Astrocyte (in vitro differentiated cells and primary cell): ENCODE results near the gene AATK. TPM values are rescaled to one million over a fixed set of nuclear protein-coding genes. Genes with fewer than 3 reads are reported as not detected.

Experiments
- DNase-seq: peaks from one replicate; pipeline ENCODE4 v3.0.0-alpha.2; 2010; ENCODE audit warnings: low read depth
- FAIRE-seq: peaks from 2 replicates; lab custom pipeline; 2011; peaks lifted over from hg19 to GRCh38; lab: Jason Lieb, UNC
- H2AFZ ChIP-seq: 2 replicates; pipeline ENCODE4 v1.6.0; 2012; ENCODE audit warnings: low read depth, low read length, inconsistent platforms
- H3K27ac ChIP-seq: 2 replicates; pipeline ENCODE4 v1.5.1; 2011; ENCODE audit warnings: low read depth, low read length, inconsistent platforms
- H3K27me3 ChIP-seq: 2 replicates; pipeline ENCODE4 v1.6.0; 2011; ENCODE audit warnings: low read length, inconsistent platforms; ENCODE audit not compliant: insufficient read depth
- H3K36me3 ChIP-seq: 2 replicates; pipeline ENCODE4 v1.5.1; 2011; ENCODE audit warnings: low read length, inconsistent platforms; ENCODE audit not compliant: insufficient read depth
- H3K4me1 ChIP-seq: 2 replicates; pipeline ENCODE4 v1.5.1; 2011; ENCODE audit warnings: low read length, inconsistent platforms; ENCODE audit not compliant: insufficient read depth
- H3K4me2 ChIP-seq: 2 replicates; pipeline ENCODE4 v1.6.0; 2012; ENCODE audit warnings: low read length, inconsistent platforms
- H3K4me3 ChIP-seq: 2 replicates; pipeline ENCODE4 v1.5.1; 2011; ENCODE audit warnings: low read depth, mild to moderate bottlenecking, low read length, inconsistent platforms; ENCODE audit not compliant: insufficient read depth
- H3K79me2 ChIP-seq: 2 replicates; pipeline ENCODE4 v1.6.0; 2012; ENCODE audit warnings: mild to moderate bottlenecking, low read length, inconsistent platforms; ENCODE audit not compliant: insufficient read depth
- H3K9ac ChIP-seq: 2 replicates; pipeline ENCODE4 v1.6.0; 2012; ENCODE audit warnings: mild to moderate bottlenecking, low read length, inconsistent platforms
- H3K9me3 ChIP-seq: 2 replicates; pipeline ENCODE4 v1.5.1; 2012; ENCODE audit warnings: low read depth, mild to moderate bottlenecking, low read length, inconsistent platforms; ENCODE audit not compliant: insufficient read depth
- H4K20me1 ChIP-seq: 2 replicates; pipeline ENCODE4 v1.6.0; 2012; ENCODE audit warnings: low read length, inconsistent platforms; ENCODE audit not compliant: insufficient read depth
- H3K27ac Mint-ChIP-seq: one replicate; pipeline ENCODE4 v1.8.0; 2021; ENCODE audit warnings: mild to moderate bottlenecking, mixed read lengths; ENCODE audit not compliant: unreplicated experiment
- H3K27me3 Mint-ChIP-seq: one replicate; pipeline ENCODE4 v1.8.0; 2021; ENCODE audit warnings: low read depth, mixed read lengths; ENCODE audit not compliant: unreplicated experiment
- H3K36me3 Mint-ChIP-seq: one replicate; pipeline ENCODE4 v1.8.0; 2021; ENCODE audit warnings: low read depth, mixed read lengths; ENCODE audit not compliant: unreplicated experiment
- H3K4me1 Mint-ChIP-seq: one replicate; pipeline ENCODE4 v1.8.0; 2021; ENCODE audit warnings: low read depth, mixed read lengths; ENCODE audit not compliant: unreplicated experiment
- H3K4me3 Mint-ChIP-seq: one replicate; pipeline ENCODE4 v1.8.0; 2021; ENCODE audit warnings: mild to moderate bottlenecking, moderate library complexity, mixed read lengths; ENCODE audit not compliant: unreplicated experiment
- H3K9me3 Mint-ChIP-seq: one replicate; pipeline ENCODE4 v1.8.0; 2021; ENCODE audit warnings: mild to moderate bottlenecking, mixed read lengths; ENCODE audit not compliant: unreplicated experiment
- EZH2 ChIP-seq: IDR thresholded peaks from 2 replicates; pipeline ENCODE4 v1.6.1; 2012; ENCODE audit warnings: mild to moderate bottlenecking, low read length, inconsistent platforms; ENCODE audit not compliant: insufficient read depth
- total RNA-seq: library from RNA; stranded (reverse); gene quantifications from 2 replicates; pipeline ENCODE4 v1.2.1, GENCODE V29; 2021
- TF ChIP-seq, protein P1 (sequence below): IDR thresholded peaks from 2 replicates; pipeline ENCODE4 v1.5.1; 2011; ENCODE audit warnings: low read depth, mild to moderate bottlenecking, inconsistent platforms, low read length, moderate library complexity; ENCODE audit not compliant: insufficient read depth

AATK gene
- total RNA-seq, 1 donor from 2014 or later = 0.54 TPM

DNA sequence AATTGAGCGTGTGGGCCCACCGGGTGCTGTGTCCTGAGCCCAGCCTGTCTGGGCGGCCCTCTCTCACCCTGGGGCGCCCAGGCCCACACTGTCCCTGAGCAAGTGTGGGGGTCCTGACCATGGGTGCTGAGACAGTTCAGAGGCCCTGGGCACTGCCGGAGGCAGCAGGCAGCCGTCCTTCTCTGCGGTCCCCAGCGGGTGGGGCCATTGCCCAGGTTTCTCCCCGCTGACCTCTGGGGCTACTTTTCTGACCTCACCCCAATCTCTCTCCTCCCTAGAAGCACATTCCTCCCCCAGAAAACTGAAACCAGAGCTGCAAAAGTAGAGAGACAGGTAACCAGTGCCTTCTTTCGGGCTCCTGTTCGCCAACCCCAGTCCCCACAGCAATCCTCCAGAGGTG, 36.7 kb downstream of the AATK start:
- Histone ChIP-seq H3K9me3 (no peaks in the 10 kb centered on the region), H3K27ac (no peak overlapping the region), H3K36me3 (no peaks in the 10 kb centered on the region), H3K4me2 (no peak overlapping the region), H3K27me3 (no peaks in the 10 kb centered on the region), H3K4me1 (no peaks in the 10 kb centered on the region), H3K4me3 (no peak overlapping the region), H3K79me2 (no peaks in the 10 kb centered on the region), H4K20me1 (no peaks in the 10 kb centered on the region), H3K9ac (no peak overlapping the region), H2AFZ (no peak overlapping the region)
- DNase-seq = no peak
- H3K9me3 Mint-ChIP-seq = no peaks in the 10 kb centered on the region
- no peak overlapping the region for H3K4me3 Mint-ChIP-seq
- H3K27me3 Mint-ChIP-seq = peaks cover 3% of the 10 kb centered on the region
- no peak for FAIRE-seq
- no peaks in the 10 kb centered on the region for H3K36me3 Mint-ChIP-seq
- TF ChIP-seq, protein P1, sequence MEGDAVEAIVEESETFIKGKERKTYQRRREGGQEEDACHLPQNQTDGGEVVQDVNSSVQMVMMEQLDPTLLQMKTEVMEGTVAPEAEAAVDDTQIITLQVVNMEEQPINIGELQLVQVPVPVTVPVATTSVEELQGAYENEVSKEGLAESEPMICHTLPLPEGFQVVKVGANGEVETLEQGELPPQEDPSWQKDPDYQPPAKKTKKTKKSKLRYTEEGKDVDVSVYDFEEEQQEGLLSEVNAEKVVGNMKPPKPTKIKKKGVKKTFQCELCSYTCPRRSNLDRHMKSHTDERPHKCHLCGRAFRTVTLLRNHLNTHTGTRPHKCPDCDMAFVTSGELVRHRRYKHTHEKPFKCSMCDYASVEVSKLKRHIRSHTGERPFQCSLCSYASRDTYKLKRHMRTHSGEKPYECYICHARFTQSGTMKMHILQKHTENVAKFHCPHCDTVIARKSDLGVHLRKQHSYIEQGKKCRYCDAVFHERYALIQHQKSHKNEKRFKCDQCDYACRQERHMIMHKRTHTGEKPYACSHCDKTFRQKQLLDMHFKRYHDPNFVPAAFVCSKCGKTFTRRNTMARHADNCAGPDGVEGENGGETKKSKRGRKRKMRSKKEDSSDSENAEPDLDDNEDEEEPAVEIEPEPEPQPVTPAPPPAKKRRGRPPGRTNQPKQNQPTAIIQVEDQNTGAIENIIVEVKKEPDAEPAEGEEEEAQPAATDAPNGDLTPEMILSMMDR = no peak
- TF ChIP-seq EZH2 = no peak
- H3K27ac Mint-ChIP-seq = no peak overlapping the region
- H3K4me1 Mint-ChIP-seq = no peaks in the 10 kb centered on the region

DNA sequence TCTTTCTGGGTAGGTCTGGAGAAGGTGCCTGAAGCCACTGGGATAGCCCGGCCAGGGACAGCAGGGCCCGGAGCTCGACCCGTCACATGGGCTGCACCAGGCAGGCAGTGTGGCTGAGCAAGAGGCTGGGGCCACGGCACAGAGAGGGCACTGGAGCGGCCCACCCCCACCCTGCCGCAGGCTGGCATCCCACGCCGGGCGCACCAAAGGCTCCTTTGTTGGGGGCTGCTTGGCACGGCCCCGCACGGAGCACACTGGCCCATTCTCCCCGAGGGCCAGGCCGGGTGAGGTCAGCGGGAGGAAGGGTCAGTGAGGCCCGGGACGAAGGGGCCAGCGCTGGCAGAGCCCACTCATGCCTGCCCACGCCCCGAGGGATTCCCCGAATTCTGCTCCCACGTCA, 37.2 kb downstream of the AATK start:
- no peaks in the 10 kb centered on the region for H3K9me3 Mint-ChIP-seq
- H3K27ac ChIP-seq = no peak overlapping the region
- H3K9me3 ChIP-seq = no peaks in the 10 kb centered on the region
- H3K27me3 ChIP-seq = no peaks in the 10 kb centered on the region
- DNase-seq = no peak
- no peaks in the 10 kb centered on the region for H3K4me1 Mint-ChIP-seq
- H3K4me3 Mint-ChIP-seq = no peak overlapping the region
- no peak overlapping the region for H3K9ac ChIP-seq
- no peak overlapping the region for H3K4me3 ChIP-seq
- H3K27ac Mint-ChIP-seq = no peak overlapping the region
- H2AFZ ChIP-seq = no peak overlapping the region
- FAIRE-seq = no peak
- H3K27me3 Mint-ChIP-seq = peaks cover 3% of the 10 kb centered on the region
- H3K4me1 ChIP-seq = no peaks in the 10 kb centered on the region
- no peak overlapping the region for H3K4me2 ChIP-seq
- no peaks in the 10 kb centered on the region for H4K20me1 ChIP-seq
- H3K79me2 ChIP-seq = no peaks in the 10 kb centered on the region
- no peaks in the 10 kb centered on the region for H3K36me3 Mint-ChIP-seq
- H3K36me3 ChIP-seq = no peaks in the 10 kb centered on the region
- TF ChIP-seq, protein P1 = no peak
- no peak for TF ChIP-seq EZH2

DNA sequence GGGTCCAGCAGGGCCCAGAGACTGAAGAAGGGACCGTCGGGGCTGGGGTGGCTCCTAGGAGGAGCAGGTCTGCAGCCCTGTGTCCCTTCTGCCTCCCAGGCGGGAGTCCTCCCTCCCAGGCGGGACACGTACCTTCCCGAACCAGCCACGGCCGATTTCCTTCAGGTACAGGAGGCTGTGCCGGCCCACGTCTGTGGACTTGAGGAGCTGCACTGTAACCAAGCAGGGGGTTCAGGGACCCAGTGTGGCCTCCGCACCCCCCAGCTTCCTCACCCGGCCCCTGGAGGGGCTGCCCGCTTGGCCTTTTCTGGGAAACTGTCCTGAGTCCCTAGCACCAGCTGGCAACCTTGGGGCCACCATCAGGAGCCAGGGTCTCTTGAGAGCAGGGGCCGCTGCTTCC, 37.7 kb downstream of the AATK start:
- Histone ChIP-seq H2AFZ (no peak overlapping the region), H3K27ac (no peak overlapping the region), H3K27me3 (no peaks in the 10 kb centered on the region), H3K36me3 (no peaks in the 10 kb centered on the region), H4K20me1 (no peaks in the 10 kb centered on the region), H3K9ac (no peak overlapping the region), H3K9me3 (no peaks in the 10 kb centered on the region), H3K4me2 (no peak overlapping the region), H3K4me3 (no peak overlapping the region), H3K79me2 (no peaks in the 10 kb centered on the region), H3K4me1 (no peaks in the 10 kb centered on the region)
- H3K4me1 Mint-ChIP-seq = no peaks in the 10 kb centered on the region
- H3K27ac Mint-ChIP-seq = no peak overlapping the region
- no peaks in the 10 kb centered on the region for H3K9me3 Mint-ChIP-seq
- no peak overlapping the region for H3K4me3 Mint-ChIP-seq
- FAIRE-seq (no peak), DNase-seq (no peak)
- H3K36me3 Mint-ChIP-seq = no peaks in the 10 kb centered on the region
- peaks cover 3% of the 10 kb centered on the region for H3K27me3 Mint-ChIP-seq
- TF ChIP-seq, protein P1 = no peak
- no peak for TF ChIP-seq EZH2
